Measurements from ENCODE around the gene PTPN1. TPM values are rescaled to one million over a fixed set of nuclear protein-coding genes. Genes with fewer than 3 reads are reported as not detected.

PTPN1 gene
- total and polyA plus RNA-seq, 4 donors = 5.8 to 10.6 (median 9.7) TPM

DNA sequence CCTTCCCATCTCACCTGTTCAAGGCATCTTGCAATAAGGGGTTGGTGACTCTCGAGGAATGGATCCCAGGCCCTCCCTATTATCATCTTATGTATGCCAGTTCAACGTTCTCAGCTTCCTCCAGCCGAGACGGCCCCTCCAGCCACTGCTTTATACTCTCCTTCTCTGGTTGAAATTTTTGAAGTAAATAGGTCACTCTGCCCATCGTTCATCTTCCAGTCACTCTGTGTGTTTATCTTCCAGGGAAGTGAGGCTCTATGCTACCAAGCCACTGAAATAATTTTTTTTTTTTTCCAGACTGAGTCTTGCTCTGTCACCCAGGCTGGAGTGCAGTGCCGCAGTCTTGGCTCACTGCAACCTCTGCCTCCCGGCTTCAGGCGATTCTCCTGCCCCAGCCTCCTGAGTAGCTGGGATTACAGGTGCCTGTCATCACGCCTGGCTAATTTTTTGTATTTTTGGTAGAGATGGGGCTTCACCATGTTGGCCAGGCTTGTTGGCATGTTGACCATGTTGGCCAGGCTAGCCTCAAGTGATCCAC lies 17.0 kb downstream of the PTPN1 start:
- H3K4me3 ChIP-seq (ENCODE audit: low read depth in 1 of 3, low read length in 3 of 3) = no peak overlapping the region
- H3K27ac ChIP-seq (ENCODE audit: low read depth in 1 of 2, low read length in 2 of 2) = no peak overlapping the region
- WGBS = 81% methylated on average over 9 of the region's 9 CpGs
- no peak for DNase-seq (ENCODE audit: low spot score)
- peaks cover 0 to 7% (median 2%) of the 10 kb centered on the region in 4 donors for H3K4me1 ChIP-seq (ENCODE audit: control insufficient read depth in 4 of 4, insufficient read depth in 4 of 4, low read length in 3 of 4)
- H3K36me3 ChIP-seq (ENCODE audit: control insufficient read depth in 4 of 4, insufficient read depth in 3 of 4, low read depth in 1 of 4, low read length in 3 of 4) = no peaks in the 10 kb centered on the region
- TF ChIP-seq HNF4A (conservative IDR thresholded peaks at IDR 0.05) (no peak), NR2F2 (IDR thresholded peaks at IDR 0.05) (no peak), FOXA2 (IDR thresholded peaks at IDR 0.05) (no peak)
- H3K9ac ChIP-seq (ENCODE audit: low read depth in 1 of 2, low read length in 2 of 2) = no peak overlapping the region
- no peaks in the 10 kb centered on the region for H3K9me3 ChIP-seq (ENCODE audit: control insufficient read depth in 4 of 4, low read length in 3 of 4)
- no peaks in the 10 kb centered on the region for H3K27me3 ChIP-seq (ENCODE audit: control insufficient read depth in 4 of 4, insufficient read depth in 4 of 4, low read length in 3 of 4)

DNA sequence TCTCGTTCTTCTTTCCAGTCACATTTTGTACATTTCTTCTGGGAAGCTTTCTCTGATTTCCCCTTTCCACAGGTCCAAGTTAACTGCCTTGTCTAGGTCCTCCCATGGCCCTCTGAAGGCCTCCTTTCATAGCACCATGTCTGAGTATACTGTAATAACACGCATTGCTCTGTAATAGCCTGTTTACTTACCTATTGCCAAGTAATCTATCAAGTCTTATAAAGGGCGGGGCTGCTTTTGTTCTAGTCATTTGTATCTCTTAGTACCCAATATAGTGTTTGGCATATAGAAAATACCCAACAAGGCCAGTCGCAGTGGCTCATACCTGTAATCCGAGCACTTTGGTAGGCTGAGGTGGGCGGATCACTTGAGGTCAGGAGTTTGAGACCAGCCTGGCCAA lies 17.9 kb downstream of the PTPN1 start:
- 84% methylated on average over 6 of the region's 6 CpGs for WGBS
- Histone ChIP-seq H3K9me3 (ENCODE audit: control insufficient read depth in 4 of 4, low read length in 3 of 4) (no peaks in the 10 kb centered on the region), H3K27ac (ENCODE audit: low read depth in 1 of 2, low read length in 2 of 2) (no peak overlapping the region), H3K27me3 (ENCODE audit: control insufficient read depth in 4 of 4, insufficient read depth in 4 of 4, low read length in 3 of 4) (no peaks in the 10 kb centered on the region), H3K9ac (ENCODE audit: low read depth in 1 of 2, low read length in 2 of 2) (no peak overlapping the region), H3K36me3 (ENCODE audit: control insufficient read depth in 4 of 4, insufficient read depth in 3 of 4, low read depth in 1 of 4, low read length in 3 of 4) (no peaks in the 10 kb centered on the region), H3K4me3 (ENCODE audit: low read depth in 1 of 3, low read length in 3 of 3) (no peak overlapping the region), H3K4me1 (ENCODE audit: control insufficient read depth in 4 of 4, insufficient read depth in 4 of 4, low read length in 3 of 4) (peaks cover 0 to 7% (median 2%) of the 10 kb centered on the region in 4 donors)
- DNase-seq (ENCODE audit: low spot score) = no peak
- no peak for TF ChIP-seq RAD21 (IDR thresholded peaks at IDR 0.05)
- no peak for TF ChIP-seq EGR1 (IDR thresholded peaks at IDR 0.05; ENCODE audit: low read depth in 2 of 2)
- TF ChIP-seq TAF1 (conservative IDR thresholded peaks at IDR 0.05) = no peak
- TF ChIP-seq, protein P1, sequence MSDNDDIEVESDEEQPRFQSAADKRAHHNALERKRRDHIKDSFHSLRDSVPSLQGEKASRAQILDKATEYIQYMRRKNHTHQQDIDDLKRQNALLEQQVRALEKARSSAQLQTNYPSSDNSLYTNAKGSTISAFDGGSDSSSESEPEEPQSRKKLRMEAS (IDR thresholded peaks at IDR 0.05) = no peak
- TF ChIP-seq, protein P2, sequence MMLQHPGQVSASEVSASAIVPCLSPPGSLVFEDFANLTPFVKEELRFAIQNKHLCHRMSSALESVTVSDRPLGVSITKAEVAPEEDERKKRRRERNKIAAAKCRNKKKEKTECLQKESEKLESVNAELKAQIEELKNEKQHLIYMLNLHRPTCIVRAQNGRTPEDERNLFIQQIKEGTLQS (IDR thresholded peaks at IDR 0.05) = no peak
- no peak for TF ChIP-seq SP1 (IDR thresholded peaks at IDR 0.05)
- no peak for TF ChIP-seq NR2F2 (IDR thresholded peaks at IDR 0.05)
- TF ChIP-seq YY1 (IDR thresholded peaks at IDR 0.05) = no peak
- TF ChIP-seq HNF4A (conservative IDR thresholded peaks at IDR 0.05) = no peak
- TF ChIP-seq, protein P3, sequence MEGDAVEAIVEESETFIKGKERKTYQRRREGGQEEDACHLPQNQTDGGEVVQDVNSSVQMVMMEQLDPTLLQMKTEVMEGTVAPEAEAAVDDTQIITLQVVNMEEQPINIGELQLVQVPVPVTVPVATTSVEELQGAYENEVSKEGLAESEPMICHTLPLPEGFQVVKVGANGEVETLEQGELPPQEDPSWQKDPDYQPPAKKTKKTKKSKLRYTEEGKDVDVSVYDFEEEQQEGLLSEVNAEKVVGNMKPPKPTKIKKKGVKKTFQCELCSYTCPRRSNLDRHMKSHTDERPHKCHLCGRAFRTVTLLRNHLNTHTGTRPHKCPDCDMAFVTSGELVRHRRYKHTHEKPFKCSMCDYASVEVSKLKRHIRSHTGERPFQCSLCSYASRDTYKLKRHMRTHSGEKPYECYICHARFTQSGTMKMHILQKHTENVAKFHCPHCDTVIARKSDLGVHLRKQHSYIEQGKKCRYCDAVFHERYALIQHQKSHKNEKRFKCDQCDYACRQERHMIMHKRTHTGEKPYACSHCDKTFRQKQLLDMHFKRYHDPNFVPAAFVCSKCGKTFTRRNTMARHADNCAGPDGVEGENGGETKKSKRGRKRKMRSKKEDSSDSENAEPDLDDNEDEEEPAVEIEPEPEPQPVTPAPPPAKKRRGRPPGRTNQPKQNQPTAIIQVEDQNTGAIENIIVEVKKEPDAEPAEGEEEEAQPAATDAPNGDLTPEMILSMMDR (IDR thresholded peaks at IDR 0.05; ENCODE audit: low read depth, low read length, missing input control) = no peak
- TF ChIP-seq JUND (IDR thresholded peaks at IDR 0.05) = no peak
- TF ChIP-seq, protein P4, sequence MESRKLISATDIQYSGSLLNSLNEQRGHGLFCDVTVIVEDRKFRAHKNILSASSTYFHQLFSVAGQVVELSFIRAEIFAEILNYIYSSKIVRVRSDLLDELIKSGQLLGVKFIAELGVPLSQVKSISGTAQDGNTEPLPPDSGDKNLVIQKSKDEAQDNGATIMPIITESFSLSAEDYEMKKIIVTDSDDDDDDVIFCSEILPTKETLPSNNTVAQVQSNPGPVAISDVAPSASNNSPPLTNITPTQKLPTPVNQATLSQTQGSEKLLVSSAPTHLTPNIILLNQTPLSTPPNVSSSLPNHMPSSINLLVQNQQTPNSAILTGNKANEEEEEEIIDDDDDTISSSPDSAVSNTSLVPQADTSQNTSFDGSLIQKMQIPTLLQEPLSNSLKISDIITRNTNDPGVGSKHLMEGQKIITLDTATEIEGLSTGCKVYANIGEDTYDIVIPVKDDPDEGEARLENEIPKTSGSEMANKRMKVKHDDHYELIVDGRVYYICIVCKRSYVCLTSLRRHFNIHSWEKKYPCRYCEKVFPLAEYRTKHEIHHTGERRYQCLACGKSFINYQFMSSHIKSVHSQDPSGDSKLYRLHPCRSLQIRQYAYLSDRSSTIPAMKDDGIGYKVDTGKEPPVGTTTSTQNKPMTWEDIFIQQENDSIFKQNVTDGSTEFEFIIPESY (IDR thresholded peaks at IDR 0.05) = no peak
- TF ChIP-seq FOXA2 (IDR thresholded peaks at IDR 0.05) = no peak
- no peak for TF ChIP-seq GABPA (IDR thresholded peaks at IDR 0.05 in 1 of 2, conservative IDR thresholded peaks at IDR 0.05 in 1 of 2)
- TF ChIP-seq FOXA1 (IDR thresholded peaks at IDR 0.05) = no peak
- TF ChIP-seq, protein P5, sequence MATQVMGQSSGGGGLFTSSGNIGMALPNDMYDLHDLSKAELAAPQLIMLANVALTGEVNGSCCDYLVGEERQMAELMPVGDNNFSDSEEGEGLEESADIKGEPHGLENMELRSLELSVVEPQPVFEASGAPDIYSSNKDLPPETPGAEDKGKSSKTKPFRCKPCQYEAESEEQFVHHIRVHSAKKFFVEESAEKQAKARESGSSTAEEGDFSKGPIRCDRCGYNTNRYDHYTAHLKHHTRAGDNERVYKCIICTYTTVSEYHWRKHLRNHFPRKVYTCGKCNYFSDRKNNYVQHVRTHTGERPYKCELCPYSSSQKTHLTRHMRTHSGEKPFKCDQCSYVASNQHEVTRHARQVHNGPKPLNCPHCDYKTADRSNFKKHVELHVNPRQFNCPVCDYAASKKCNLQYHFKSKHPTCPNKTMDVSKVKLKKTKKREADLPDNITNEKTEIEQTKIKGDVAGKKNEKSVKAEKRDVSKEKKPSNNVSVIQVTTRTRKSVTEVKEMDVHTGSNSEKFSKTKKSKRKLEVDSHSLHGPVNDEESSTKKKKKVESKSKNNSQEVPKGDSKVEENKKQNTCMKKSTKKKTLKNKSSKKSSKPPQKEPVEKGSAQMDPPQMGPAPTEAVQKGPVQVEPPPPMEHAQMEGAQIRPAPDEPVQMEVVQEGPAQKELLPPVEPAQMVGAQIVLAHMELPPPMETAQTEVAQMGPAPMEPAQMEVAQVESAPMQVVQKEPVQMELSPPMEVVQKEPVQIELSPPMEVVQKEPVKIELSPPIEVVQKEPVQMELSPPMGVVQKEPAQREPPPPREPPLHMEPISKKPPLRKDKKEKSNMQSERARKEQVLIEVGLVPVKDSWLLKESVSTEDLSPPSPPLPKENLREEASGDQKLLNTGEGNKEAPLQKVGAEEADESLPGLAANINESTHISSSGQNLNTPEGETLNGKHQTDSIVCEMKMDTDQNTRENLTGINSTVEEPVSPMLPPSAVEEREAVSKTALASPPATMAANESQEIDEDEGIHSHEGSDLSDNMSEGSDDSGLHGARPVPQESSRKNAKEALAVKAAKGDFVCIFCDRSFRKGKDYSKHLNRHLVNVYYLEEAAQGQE (IDR thresholded peaks at IDR 0.05) = no peak
- TF ChIP-seq HNF4G (IDR thresholded peaks at IDR 0.05) = no peak
- no peak for TF ChIP-seq RXRA (IDR thresholded peaks at IDR 0.05)
